Upper lobe of left lung (tissue), 6 donors: ENCODE measurements around the gene FHOD1. TPM values are rescaled to one million over a fixed set of nuclear protein-coding genes. Genes with fewer than 3 reads are reported as not detected.

Experiments
- ATAC-seq, 2 donors: fragments of 200-7000 bp; cut with Tn5 transposase; one replicate each; pipeline ENCODE4 v1.9.1; 2022; ENCODE audit warnings: mild to moderate bottlenecking in 2 of 2, moderate library complexity in 2 of 2; ENCODE audit not compliant: low FRiP score in 2 of 2
- DNase-seq, 2 donors: peaks; one replicate each; pipeline ENCODE4 v3.0.0-alpha.2; 2019 to 2020
- H3K27ac ChIP-seq, 4 donors: fragments of 200-600 bp; sonication (generic); one replicate each; pipeline ENCODE4 v1.5.1; 2016 to 2019
- H3K27me3 ChIP-seq, 4 donors: fragments of 200-600 bp; sonication (generic); one replicate each; pipeline ENCODE4 v1.5.1; 2017 to 2019
- H3K36me3 ChIP-seq, 4 donors: fragments of 200-600 bp; sonication (generic); one replicate each; pipeline ENCODE4 v1.5.1; 2016 to 2019
- H3K4me1 ChIP-seq, 4 donors: fragments of 200-600 bp; sonication (generic); one replicate each; pipeline ENCODE4 v1.5.1; 2018 to 2019
- H3K4me3 ChIP-seq, 4 donors: fragments of 200-600 bp; sonication (generic); one replicate each; pipeline ENCODE4 v1.5.1; 2017 to 2019; ENCODE audit warnings: mild to moderate bottlenecking in 2 of 4, moderate library complexity in 1 of 4
- H3K9me3 ChIP-seq, 4 donors: fragments of 200-600 bp; sonication (generic); one replicate each; pipeline ENCODE4 v1.5.1; 2018 to 2019
- CTCF ChIP-seq, 6 experiments: fragments of 450-650 bp in 4 of 6; fragments of 200-600 bp in 2 of 6; sonication (generic) in 2 of 6; IDR thresholded peaks; one replicate each; pipeline ENCODE4 v1.5.1; 2016 to 2019; ENCODE audit warnings: antibody characterized with exemption in 6 of 6
- EP300 ChIP-seq, 4 donors: sonication (generic); formaldehyde crosslinking; IDR thresholded peaks; one replicate each; pipeline ENCODE4 v1.5.1; 2017; ENCODE audit warnings: antibody characterized with exemption in 4 of 4, control low read depth in 2 of 4
- POLR2A ChIP-seq, 4 donors: fragments of 450-650 bp; IDR thresholded peaks; one replicate each; pipeline ENCODE4 v1.5.1; 2016 to 2017; ENCODE audit warnings: antibody characterized with exemption in 4 of 4, mild to moderate bottlenecking in 2 of 4
- POLR2AphosphoS5 ChIP-seq, 2 donors: sonication (generic); formaldehyde crosslinking; IDR thresholded peaks; one replicate each; pipeline ENCODE4 v1.5.1; 2017; ENCODE audit warnings: antibody characterized with exemption in 2 of 2
- WGBS, 2 donors: methylation state at CpG; one replicate each; pipeline ENCODE4 v1.1.5; 2017 to 2018; 5-methylcytosine and 5-hydroxymethylcytosine counted together
- total RNA-seq, 6 donors: library from RNA; depleted of rRNA in 4 of 6; stranded (reverse); fragments of >200 nt in 4 of 6; gene quantifications; one replicate each; pipeline versions ENCODE4 v1.1.0 to v1.2.1, GENCODE V29; 2016 to 2021
- donor health status: DM: no; HTN: no; CAD: no; lungs with moderate emphysema.
- donor health status: DM: no; HTN: yes; CAD: no; lungs with severe emphysema.

FHOD1 gene
- total RNA-seq = 100 to 1,000 TPM in 2 of 6 donors, 10 to 100 TPM in 4; 26.0 to 310 (median 91.0) TPM

- Histone ChIP-seq H3K27me3 (peaks cover 0 to 6% (median 3%) of the 10 kb centered on the region in 4 donors), H3K36me3 (no peaks in the 10 kb centered on the region), H3K4me1 (peaks cover 51 to 58% (median 54%) of the 10 kb centered on the region in 4 donors), H3K27ac (peak within 1 kb of the TSS; percentile 93 to 96 (median 95)), H3K9me3 (no peaks in the 10 kb centered on the region), H3K4me3 (peak within 1 kb of the TSS; percentile 60 to 99 (median 94))
- 0% methylated on average over 3 to 33 of the region's 60 CpGs for WGBS, 2 donors
- DNase-seq = peak; percentile 99 to 100
- peak; percentile 92 to 94 for ATAC-seq
- peak; percentile 81 to 92 for TF ChIP-seq POLR2AphosphoS5 (IDR thresholded peaks at IDR 0.05)
- TF ChIP-seq EP300 (IDR thresholded peaks at IDR 0.05) = no peak
- peak in 2 of 6 experiments; percentile 13 to 33 for TF ChIP-seq CTCF (IDR thresholded peaks at IDR 0.05)
- peak in 2 of 4 donors; percentile 81 to 92 for TF ChIP-seq POLR2A (IDR thresholded peaks at IDR 0.05)
These were observed at the start of gene FHOD1 for GRCh38 chr16:67247192-67248072. FHOD1 (minus strand) TSS chr16:67247481; CDS start chr16:67247410, 71 bp downstream.

DNA sequence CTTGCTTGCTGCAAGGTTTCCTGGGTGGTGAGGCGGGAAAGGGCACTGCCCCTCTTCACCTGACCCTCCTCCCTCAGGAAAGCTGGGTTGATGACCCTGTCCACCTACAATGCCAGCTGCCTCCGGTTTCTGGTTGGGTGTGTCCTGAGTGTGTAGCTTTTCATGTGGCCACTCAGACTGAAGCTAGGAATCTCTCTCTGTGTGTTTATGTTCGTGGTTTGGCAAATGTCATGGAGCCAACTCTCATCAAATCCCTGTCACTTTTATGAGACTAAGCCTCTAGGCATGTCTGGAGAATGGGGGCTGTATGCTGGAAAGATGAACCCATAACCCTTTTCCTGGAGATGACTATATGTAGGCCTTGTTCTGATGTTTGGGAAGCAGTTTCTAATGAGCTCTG, 49.1 kb upstream of the FHOD1 start:
- TF ChIP-seq EP300 (IDR thresholded peaks at IDR 0.05) (no peak), POLR2A (IDR thresholded peaks at IDR 0.05) (no peak), POLR2AphosphoS5 (IDR thresholded peaks at IDR 0.05) (no peak), CTCF (IDR thresholded peaks at IDR 0.05) (no peak)
- no peaks in the 10 kb centered on the region for H3K9me3 ChIP-seq
- WGBS, 2 donors = 53% methylated on average over 3 of the region's 3 CpGs
- no peak for ATAC-seq
- H3K36me3 ChIP-seq = no peaks in the 10 kb centered on the region
- no peaks in the 10 kb centered on the region for H3K27me3 ChIP-seq
- no peak overlapping the region for H3K27ac ChIP-seq
- H3K4me1 ChIP-seq = peaks cover 0 to 5% (median 4%) of the 10 kb centered on the region in 4 donors
- no peak overlapping the region for H3K4me3 ChIP-seq
- DNase-seq = no peak

DNA sequence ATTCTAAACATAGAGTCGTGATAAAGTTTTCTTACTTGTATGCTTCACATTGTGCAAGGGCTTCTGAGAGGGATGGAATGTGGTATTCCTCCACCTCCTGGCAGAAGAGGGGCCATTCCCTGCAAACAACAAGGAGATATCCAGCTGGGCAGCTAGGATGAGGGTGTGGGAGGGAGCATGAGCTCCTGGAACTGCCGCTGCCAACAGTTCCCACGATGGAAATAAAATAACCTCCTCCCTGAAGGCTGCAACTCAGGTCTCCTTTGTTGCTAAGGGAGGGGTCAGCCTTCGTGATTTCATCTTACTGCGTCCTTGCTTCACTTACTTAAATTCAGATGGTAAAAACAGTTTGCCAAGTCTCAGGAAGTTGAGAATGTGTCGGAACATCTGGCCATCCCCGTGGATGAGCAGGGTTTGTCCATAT, 47.7 kb upstream of the FHOD1 start:
- peak in 1 of 2 donors; percentile 50 for ATAC-seq
- Histone ChIP-seq H3K27ac (no peak overlapping the region), H3K4me3 (no peak overlapping the region), H3K9me3 (no peaks in the 10 kb centered on the region), H3K27me3 (no peaks in the 10 kb centered on the region), H3K4me1 (no peaks in the 10 kb centered on the region), H3K36me3 (no peaks in the 10 kb centered on the region)
- 68 to 69% methylated on average over 7 of the region's 7 CpGs for WGBS, 2 donors
- DNase-seq = no peak
- no peak for TF ChIP-seq POLR2AphosphoS5 (IDR thresholded peaks at IDR 0.05)
- TF ChIP-seq POLR2A (IDR thresholded peaks at IDR 0.05) = no peak
- no peak for TF ChIP-seq EP300 (IDR thresholded peaks at IDR 0.05)
- no peak for TF ChIP-seq CTCF (IDR thresholded peaks at IDR 0.05)

DNA sequence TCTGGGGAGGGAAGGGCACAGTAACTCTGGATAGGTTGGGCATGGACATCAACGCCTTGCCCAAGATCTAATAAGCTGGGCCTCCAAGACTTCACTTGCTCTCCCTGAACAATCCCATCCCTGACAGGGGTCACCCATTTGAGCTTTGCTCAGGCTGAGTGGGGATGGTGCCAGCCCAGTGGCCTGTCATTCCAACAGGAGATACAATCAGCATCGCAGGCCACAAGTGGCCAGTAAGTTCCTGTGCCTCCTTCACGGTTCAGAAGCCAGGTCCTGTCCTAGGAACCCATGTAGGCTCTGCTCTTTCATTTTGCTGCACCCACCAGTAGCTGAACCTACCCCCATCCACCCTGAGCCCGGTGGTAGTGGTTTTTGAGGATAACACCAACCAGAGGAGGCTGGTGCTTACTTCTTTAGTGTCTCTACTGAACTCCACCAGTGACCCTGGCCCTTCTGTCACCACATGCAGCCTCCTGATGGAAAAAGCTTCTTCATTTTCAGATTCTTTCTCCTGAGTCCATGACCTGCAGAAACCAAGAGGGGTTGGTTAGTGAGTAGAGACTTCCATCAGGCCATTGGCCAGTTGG, 47.0 kb upstream of the FHOD1 start:
- Histone ChIP-seq H3K4me3 (no peak overlapping the region), H3K27ac (no peak overlapping the region), H3K4me1 (no peaks in the 10 kb centered on the region), H3K27me3 (no peaks in the 10 kb centered on the region), H3K36me3 (no peaks in the 10 kb centered on the region), H3K9me3 (no peaks in the 10 kb centered on the region)
- WGBS, 2 donors = 78 to 86% methylated on average over 3 to 4 of the region's 4 CpGs
- TF ChIP-seq POLR2A (IDR thresholded peaks at IDR 0.05) (no peak), CTCF (IDR thresholded peaks at IDR 0.05) (no peak), POLR2AphosphoS5 (IDR thresholded peaks at IDR 0.05) (no peak), EP300 (IDR thresholded peaks at IDR 0.05) (no peak)
- DNase-seq (no peak), ATAC-seq (no peak)
